OCI-M2 (cell line): ENCODE results near the gene NKX1-1.
"Not testable (repeated sequence)": the region's sequence is repeated elsewhere in the genome, so short reads cannot be mapped to it uniquely, and the experiment has no call there.

Experiments used
- DNase-seq: peaks from one replicate; lab custom pipeline; 2025; ENCODE audit not compliant: unreplicated experiment; lab: John Stamatoyannopoulos, UW

The NKX1-1 gene

GRCh38 chr4:1406394-1406980, at the start of gene NKX1-1:
Gene NKX1-1, minus strand, starts transcription at chr4:1406442. Its CDS starts 0 bp downstream, at chr4:1406442.
- no peak for DNase-seq

GRCh38 chr4:1453731-1454130, 47.5 kb upstream of the NKX1-1 start:
- DNase-seq = no peak

GRCh38 chr4:1452431-1453051, 46.3 kb upstream of the NKX1-1 start:
- DNase-seq = no peak

GRCh38 chr4:1451752-1452122, 45.5 kb upstream of the NKX1-1 start:
- no peak for DNase-seq

GRCh38 chr4:1451106-1451751, 45.0 kb upstream of the NKX1-1 start:
- DNase-seq = no peak

- DNase-seq = no peak
These were observed 43.8 kb upstream of the NKX1-1 start for GRCh38 chr4:1449833-1450741.

- DNase-seq = no peak
These were observed 43.2 kb upstream of the NKX1-1 start for GRCh38 chr4:1449475-1449832.

GRCh38 chr4:1448589-1449420, 42.6 kb upstream of the NKX1-1 start:
- DNase-seq = no peak

GRCh38 chr4:1447676-1448588, 41.7 kb upstream of the NKX1-1 start:
- no peak for DNase-seq

- no peak for DNase-seq
These were observed 40.5 kb upstream of the NKX1-1 start for GRCh38 chr4:1446502-1447386.

GRCh38 chr4:1445716-1446445, 39.6 kb upstream of the NKX1-1 start:
- no peak for DNase-seq

GRCh38 chr4:1443688-1444172, 37.5 kb upstream of the NKX1-1 start:
- DNase-seq = not testable (repeated sequence)

GRCh38 chr4:1427010-1427409, 20.8 kb upstream of the NKX1-1 start:
- no peak for DNase-seq

- DNase-seq = no peak
These were observed 15.4 kb upstream of the NKX1-1 start for GRCh38 chr4:1421657-1422056.

GRCh38 chr4:1419708-1420107, 13.5 kb upstream of the NKX1-1 start:
- no peak for DNase-seq

- no peak for DNase-seq
These were observed 12.4 kb upstream of the NKX1-1 start for GRCh38 chr4:1418494-1419285.
